Suprapubic skin (tissue), 4 donors: Measurements from ENCODE around the gene GRIP2.

Experiments
- CTCF ChIP-seq, 2 donors: fragments of 200-600 bp in 1 of 2; fragments of 450-650 bp in 1 of 2; sonication (generic) in 1 of 2; IDR thresholded peaks; one replicate each; pipeline ENCODE4 v1.5.1; 2016 to 2019; ENCODE audit warnings: antibody characterized with exemption in 2 of 2, mild to moderate bottlenecking in 1 of 2, moderate library complexity in 1 of 2
- EP300 ChIP-seq: sonication (generic); formaldehyde crosslinking; IDR thresholded peaks from one replicate; pipeline ENCODE4 v1.6.1; 2017; ENCODE audit warnings: antibody characterized with exemption
- POLR2A ChIP-seq, 2 donors: fragments of 450-650 bp; IDR thresholded peaks; one replicate each; pipeline ENCODE4 v1.6.1; 2017; ENCODE audit warnings: antibody characterized with exemption in 2 of 2, mild to moderate bottlenecking in 2 of 2, moderate library complexity in 2 of 2
- POLR2AphosphoS5 ChIP-seq, 3 donors: sonication (generic); formaldehyde crosslinking; IDR thresholded peaks; one replicate each; pipeline ENCODE4 v1.6.1; 2017; ENCODE audit warnings: antibody characterized with exemption in 3 of 3

GRCh38 chr3:14461006-14461747 lies 79.0 kb downstream of the GRIP2 start:
- no peak for TF ChIP-seq CTCF (IDR thresholded peaks at IDR 0.05)
- no peak for TF ChIP-seq POLR2AphosphoS5 (IDR thresholded peaks at IDR 0.05)
- TF ChIP-seq POLR2A (IDR thresholded peaks at IDR 0.05): no peak
- TF ChIP-seq EP300: no peak
